GM11168 (cell line): ENCODE results near the gene NEK9.

ENCODE experiments used
- in situ Hi-C: fragments of 300-500 bp; cut with MboI; formaldehyde crosslinking; loops from one replicate; pipeline ENCODE4 v1.12.0; 2022; ENCODE audit warnings: low sequenced_read_pairs; ENCODE audit not compliant: unreplicated experiment

Gene NEK9

GRCh38 chr14:75047506-75047905, 79.3 kb downstream of the NEK9 start:
- in situ Hi-C loops, result no loop called here

- in situ Hi-C loops, result no loop called here
These were observed 79.9 kb downstream of the NEK9 start for GRCh38 chr14:75046899-75047298.

- in situ Hi-C loops, result no loop called here
These were observed 80.6 kb downstream of the NEK9 start for GRCh38 chr14:75046275-75046674.

- in situ Hi-C loops, result no loop called here
These were observed 82.1 kb downstream of the NEK9 start for GRCh38 chr14:75044752-75045151.

- in situ Hi-C loops, result no loop called here
These were observed 82.5 kb downstream of the NEK9 start for GRCh38 chr14:75044322-75044721.

- in situ Hi-C loops, result no loop called here
These were observed 84.8 kb downstream of the NEK9 start for GRCh38 chr14:75042035-75042434.

GRCh38 chr14:75041613-75042012, 85.2 kb downstream of the NEK9 start:
- in situ Hi-C loops, result no loop called here

- in situ Hi-C loops, result no loop called here
These were observed 85.9 kb downstream of the NEK9 start for GRCh38 chr14:75040959-75041358.

- in situ Hi-C loops, result no loop called here
These were observed 86.3 kb downstream of the NEK9 start for GRCh38 chr14:75040507-75040906.

GRCh38 chr14:75032939-75033338, 93.9 kb downstream of the NEK9 start:
- in situ Hi-C loops, result no loop called here

- in situ Hi-C loops, result no loop called here
These were observed 96.7 kb downstream of the NEK9 start for GRCh38 chr14:75030147-75030546.
